C4-2B (cell line): ENCODE data around the gene NSG2.

Experiments
- H3K27ac ChIP-seq: fragments of 450-650 bp; 2 replicates; pipeline ENCODE4 v1.5.1; 2017
- CTCF ChIP-seq: fragments of 450-650 bp; conservative IDR thresholded peaks from 2 replicates; pipeline ENCODE4 v1.5.1; 2017; ENCODE audit warnings: mild to moderate bottlenecking
- ZFX ChIP-seq: fragments of 450-650 bp; IDR thresholded peaks from 2 replicates; pipeline ENCODE4 v1.6.1; 2017

NSG2 gene

GRCh38 chr5:174120401-174121005 is 75.0 kb downstream of the NSG2 start:
- no peak overlapping the region for H3K27ac ChIP-seq

GRCh38 chr5:174134545-174134944 is 89.0 kb downstream of the NSG2 start:
- no peak for TF ChIP-seq ZFX
- no peak for TF ChIP-seq CTCF
- H3K27ac ChIP-seq: no peak overlapping the region

More at GRCh38 chr5:174120401-174121005, 75.0 kb downstream of the NSG2 start:
- TF ChIP-seq ZFX (no peak), CTCF (no peak)

- TF ChIP-seq CTCF (no peak), ZFX (no peak)
- H3K27ac ChIP-seq: no peak overlapping the region
These were observed 94.1 kb downstream of the NSG2 start for GRCh38 chr5:174139623-174140022.

GRCh38 chr5:174140452-174141020 is 95.0 kb downstream of the NSG2 start:
- TF ChIP-seq CTCF: no peak
- no peak for TF ChIP-seq ZFX
- no peak overlapping the region for H3K27ac ChIP-seq

- TF ChIP-seq ZFX: no peak
- no peak for TF ChIP-seq CTCF
- H3K27ac ChIP-seq: no peak overlapping the region
These were observed 95.9 kb downstream of the NSG2 start for GRCh38 chr5:174141398-174141797.

GRCh38 chr5:174145091-174145490 is 99.6 kb downstream of the NSG2 start:
- H3K27ac ChIP-seq: no peak overlapping the region
- TF ChIP-seq CTCF (no peak), ZFX (no peak)

- no peak overlapping the region for H3K27ac ChIP-seq
- TF ChIP-seq CTCF (no peak), ZFX (no peak)
These were observed 100.3 kb downstream of the NSG2 start for GRCh38 chr5:174145821-174146220.
